LNCaP clone FGC (cell line): ENCODE results near the gene LSAMP.
"Not testable (repeated sequence)": the region's sequence is repeated elsewhere in the genome, so short reads cannot be mapped to it uniquely, and the experiment has no call there.

Experiments used
- DNase-seq: peaks from one replicate; pipeline ENCODE4 v3.0.0-alpha.2; 2011; ENCODE audit warnings: low read depth
- H3K4me3 ChIP-seq: 2 replicates; pipeline ENCODE4 v1.5.1; 2011; ENCODE audit warnings: mild to moderate bottlenecking, low read depth, low read length, control low read depth
- CTCF ChIP-seq: IDR thresholded peaks from 2 replicates; pipeline ENCODE4 v1.5.1; 2012; ENCODE audit warnings: mild to moderate bottlenecking; ENCODE audit not compliant: control insufficient read depth, insufficient read depth; ENCODE audit errors: extremely low read depth

LSAMP gene

GRCh38 chr3:115851571-115851970 lies 593.7 kb downstream of the LSAMP start:
- H3K4me3 ChIP-seq: no peak overlapping the region
- DNase-seq: no peak
- TF ChIP-seq CTCF: no peak

- TF ChIP-seq CTCF: no peak
- no peak overlapping the region for H3K4me3 ChIP-seq
- DNase-seq: no peak
Observed at GRCh38 chr3:115848641-115849040, 596.6 kb downstream of the LSAMP start.

- no peak overlapping the region for H3K4me3 ChIP-seq
- no peak for TF ChIP-seq CTCF
- no peak for DNase-seq
Observed at GRCh38 chr3:115845986-115846385, 599.3 kb downstream of the LSAMP start.

- H3K4me3 ChIP-seq, DNase-seq: not testable (repeated sequence)
Observed at GRCh38 chr3:115844729-115845128, 600.6 kb downstream of the LSAMP start.

- no peak for DNase-seq
- no peak overlapping the region for H3K4me3 ChIP-seq
- no peak for TF ChIP-seq CTCF
Observed at GRCh38 chr3:115843206-115843605, 602.1 kb downstream of the LSAMP start.

- no peak overlapping the region for H3K4me3 ChIP-seq
- no peak for DNase-seq
- TF ChIP-seq CTCF: no peak
Observed at GRCh38 chr3:115839246-115839645, 606.0 kb downstream of the LSAMP start.

- H3K4me3 ChIP-seq: no peak overlapping the region
- no peak for DNase-seq
- no peak for TF ChIP-seq CTCF
Observed at GRCh38 chr3:115838786-115839185, 606.5 kb downstream of the LSAMP start.
